GM12878 (cell line): ENCODE measurements around the gene MYO1D. TPM values are rescaled to one million over a fixed set of nuclear protein-coding genes. Genes with fewer than 3 reads are reported as not detected.

Source experiments
- MLLT1 ChIP-seq: fragments of 450-650 bp; IDR thresholded peaks from 2 replicates; pipeline ENCODE4 v1.6.1; 2016; ENCODE audit warnings: mild to moderate bottlenecking
- NFIC ChIP-seq: IDR thresholded peaks from 2 replicates; pipeline ENCODE4 v1.6.1; 2012; ENCODE audit warnings: low read depth, mild to moderate bottlenecking, inconsistent platforms, low read length, moderate library complexity
- RB1 ChIP-seq: fragments of 450-650 bp; formaldehyde crosslinking; IDR thresholded peaks from 2 replicates; pipeline ENCODE4 v1.6.1; 2017; ENCODE audit warnings: mild to moderate bottlenecking, borderline replicate concordance
- SREBF1 ChIP-seq: IDR thresholded peaks from 2 replicates; pipeline ENCODE4 v1.6.1; 2012; ENCODE audit warnings: mild to moderate bottlenecking, low read length
- SRF ChIP-seq, 2 experiments: IDR thresholded peaks; 2 replicates each; pipeline ENCODE4 v1.6.1; 2011; ENCODE audit warnings: low read depth in 2 of 2, low read length in 2 of 2, mild to moderate bottlenecking in 1 of 2, moderate library complexity in 1 of 2
- polyA plus RNA-seq, 11 experiments: library from polyadenylated mRNA; depleted of rRNA in 4 of 11; unstranded in 6 of 11; stranded (reverse) in 5 of 11; fragments of >200 nt; fragmentation: Nextera tagmentation in 4 of 11; fragmentation: Illumina TruSeq in 1 of 11; extraction: Ambion mirVana in 4 of 11; extraction: Trizol in 1 of 11; gene quantifications; 1 replicate in 1 of 11; 2 replicates in 10 of 11; pipeline versions ENCODE4 v1.2.1 to v1.2.3, GENCODE V29; 2011 to 2016; ENCODE audit warnings: inconsistent platforms in 2 of 11, missing spikeins in 2 of 11, low read depth in 1 of 11
- total RNA-seq, 4 experiments: library from RNA; depleted of rRNA in 3 of 4; stranded (reverse); fragments of >200 nt in 3 of 4; fragmentation: Illumina TruSeq in 1 of 4; extraction: Trizol in 1 of 4; gene quantifications; 2 replicates each; pipeline versions ENCODE4 v1.2.1 to v1.2.3, GENCODE V29; 2013 to 2021
- TF ChIP-seq, protein P1 (sequence below): fragments of 450-650 bp; IDR thresholded peaks from 2 replicates; pipeline ENCODE4 v1.6.1; 2017; ENCODE audit warnings: mild to moderate bottlenecking, moderate library complexity

MYO1D gene
- total and polyA plus RNA-seq, 10 of the 15 experiments (the other 5 are each of a cell fraction or from before 2014, with no cell fraction given), result 1.8 to 37.7 (median 25.4) TPM

DNA sequence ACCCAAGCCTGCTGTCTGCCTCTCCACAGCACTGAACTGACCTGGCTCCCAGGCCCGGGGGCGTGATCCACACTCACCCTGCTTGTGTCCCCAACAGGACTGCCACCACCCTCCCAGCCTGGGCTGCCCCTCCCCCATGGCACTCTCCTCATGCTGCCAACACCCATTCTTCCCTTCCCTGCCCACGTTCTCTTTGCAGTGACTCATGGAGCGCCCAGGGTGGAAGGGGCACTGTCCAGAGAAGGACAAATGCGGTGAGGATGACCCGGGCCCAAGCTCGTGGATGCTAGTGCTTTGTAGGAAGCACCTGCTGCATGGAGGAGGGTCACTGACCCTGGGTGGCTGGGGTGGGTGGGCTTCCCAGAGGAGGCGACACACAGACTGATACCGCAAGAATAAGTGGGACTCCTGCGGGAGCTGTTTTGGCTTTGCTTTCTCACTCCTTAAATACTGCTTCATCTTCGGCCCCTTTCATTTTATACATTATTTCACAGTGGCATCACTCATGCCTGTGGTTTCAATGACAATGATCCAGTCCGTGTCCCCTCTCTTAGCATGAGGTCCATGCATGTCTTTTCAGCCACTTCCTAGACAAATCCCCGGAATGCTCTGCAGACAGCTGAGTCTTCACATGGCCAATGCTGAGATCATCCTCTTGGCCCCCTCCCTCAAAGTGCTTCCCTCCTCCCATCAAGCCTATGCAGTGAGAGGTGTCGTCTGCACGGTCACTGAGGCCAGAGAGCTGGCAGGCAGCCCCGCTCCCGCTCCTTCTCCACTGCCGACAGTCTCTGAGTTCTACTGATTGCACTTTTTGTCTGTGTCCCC is 372.5 kb downstream of the MYO1D start (continued):
- TF ChIP-seq, protein P1, sequence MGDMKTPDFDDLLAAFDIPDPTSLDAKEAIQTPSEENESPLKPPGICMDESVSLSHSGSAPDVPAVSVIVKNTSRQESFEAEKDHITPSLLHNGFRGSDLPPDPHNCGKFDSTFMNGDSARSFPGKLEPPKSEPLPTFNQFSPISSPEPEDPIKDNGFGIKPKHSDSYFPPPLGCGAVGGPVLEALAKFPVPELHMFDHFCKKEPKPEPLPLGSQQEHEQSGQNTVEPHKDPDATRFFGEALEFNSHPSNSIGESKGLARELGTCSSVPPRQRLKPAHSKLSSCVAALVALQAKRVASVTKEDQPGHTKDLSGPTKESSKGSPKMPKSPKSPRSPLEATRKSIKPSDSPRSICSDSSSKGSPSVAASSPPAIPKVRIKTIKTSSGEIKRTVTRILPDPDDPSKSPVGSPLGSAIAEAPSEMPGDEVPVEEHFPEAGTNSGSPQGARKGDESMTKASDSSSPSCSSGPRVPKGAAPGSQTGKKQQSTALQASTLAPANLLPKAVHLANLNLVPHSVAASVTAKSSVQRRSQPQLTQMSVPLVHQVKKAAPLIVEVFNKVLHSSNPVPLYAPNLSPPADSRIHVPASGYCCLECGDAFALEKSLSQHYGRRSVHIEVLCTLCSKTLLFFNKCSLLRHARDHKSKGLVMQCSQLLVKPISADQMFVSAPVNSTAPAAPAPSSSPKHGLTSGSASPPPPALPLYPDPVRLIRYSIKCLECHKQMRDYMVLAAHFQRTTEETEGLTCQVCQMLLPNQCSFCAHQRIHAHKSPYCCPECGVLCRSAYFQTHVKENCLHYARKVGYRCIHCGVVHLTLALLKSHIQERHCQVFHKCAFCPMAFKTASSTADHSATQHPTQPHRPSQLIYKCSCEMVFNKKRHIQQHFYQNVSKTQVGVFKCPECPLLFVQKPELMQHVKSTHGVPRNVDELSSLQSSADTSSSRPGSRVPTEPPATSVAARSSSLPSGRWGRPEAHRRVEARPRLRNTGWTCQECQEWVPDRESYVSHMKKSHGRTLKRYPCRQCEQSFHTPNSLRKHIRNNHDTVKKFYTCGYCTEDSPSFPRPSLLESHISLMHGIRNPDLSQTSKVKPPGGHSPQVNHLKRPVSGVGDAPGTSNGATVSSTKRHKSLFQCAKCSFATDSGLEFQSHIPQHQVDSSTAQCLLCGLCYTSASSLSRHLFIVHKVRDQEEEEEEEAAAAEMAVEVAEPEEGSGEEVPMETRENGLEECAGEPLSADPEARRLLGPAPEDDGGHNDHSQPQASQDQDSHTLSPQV, result no peak
- TF ChIP-seq SREBF1, result no peak
- TF ChIP-seq NFIC, result no peak
- TF ChIP-seq MLLT1, result no peak
- no peak for TF ChIP-seq SRF (IDR thresholded peaks at IDR 0.05; ENCODE audit: low read depth in 2 of 2, low read length in 2 of 2)
- TF ChIP-seq RB1, result 0 out of 2 replicates have a peak, but pooled peaks have one; percentile 54
- TF ChIP-seq, all 136 proteins: peak for 3
